Natural killer cell (primary cell): Measurements from ENCODE around the gene TMPRSS11A. TPM values are rescaled to one million over a fixed set of nuclear protein-coding genes. Genes with fewer than 3 reads are reported as not detected.

Experiments
- ATAC-seq, 3 donors: fragments of 150-1000 bp in 2 of 3; fragments of 200-7000 bp in 1 of 3; cut with Tn5 transposase; 1 replicate in 1 of 3; 2 replicates in 2 of 3; pipeline ENCODE4 v1.10.0; 2021; ENCODE audit warnings: mild to moderate bottlenecking in 2 of 3, moderate library complexity in 2 of 3
- DNase-seq, 2 donors: peaks; one replicate each; pipeline versions ENCODE4 v3.0.0 to v3.0.0-alpha.2; 2013 to 2021; ENCODE audit warnings: mixed read lengths in 1 of 2
- H3K27ac ChIP-seq: one replicate; pipeline ENCODE4 v1.5.1; 2013; ENCODE audit warnings: mild to moderate bottlenecking, low read length
- H3K27me3 ChIP-seq: one replicate; pipeline ENCODE4 v1.6.1; 2013; ENCODE audit warnings: low read length; ENCODE audit not compliant: control insufficient read depth, insufficient read depth
- H3K36me3 ChIP-seq: one replicate; pipeline ENCODE4 v1.6.1; 2013; ENCODE audit warnings: low read length; ENCODE audit not compliant: control insufficient read depth, insufficient read depth
- H3K4me1 ChIP-seq: one replicate; pipeline ENCODE4 v1.6.1; 2013; ENCODE audit warnings: low read length; ENCODE audit not compliant: control insufficient read depth, insufficient read depth
- H3K4me3 ChIP-seq: one replicate; pipeline ENCODE4 v1.5.1; 2013; ENCODE audit warnings: low read length
- H3K9me3 ChIP-seq: one replicate; pipeline ENCODE4 v1.6.1; 2013; ENCODE audit warnings: low read length; ENCODE audit not compliant: control insufficient read depth, insufficient read depth
- H3K27ac Mint-ChIP-seq, 2 donors: one replicate each; pipeline ENCODE4 v1.8.0; 2022; ENCODE audit warnings: mild to moderate bottlenecking in 2 of 2, mixed read lengths in 2 of 2, moderate library complexity in 1 of 2
- H3K27me3 Mint-ChIP-seq, 2 donors: one replicate each; pipeline ENCODE4 v1.8.0; 2022; ENCODE audit warnings: low read depth in 2 of 2, mixed read lengths in 2 of 2
- H3K36me3 Mint-ChIP-seq: one replicate; pipeline ENCODE4 v1.8.0; 2022; ENCODE audit warnings: mixed read lengths
- H3K4me1 Mint-ChIP-seq, 2 donors: one replicate each; pipeline ENCODE4 v1.8.0; 2022; ENCODE audit warnings: mixed read lengths in 2 of 2
- H3K4me3 Mint-ChIP-seq: one replicate; pipeline ENCODE4 v1.8.0; 2022; ENCODE audit warnings: mild to moderate bottlenecking, moderate library complexity, mixed read lengths
- H3K9me3 Mint-ChIP-seq, 2 donors: one replicate each; pipeline ENCODE4 v1.8.0; 2022; ENCODE audit warnings: mixed read lengths in 2 of 2
- CTCF ChIP-seq: fragments of 200-600 bp; IDR thresholded peaks from one replicate; pipeline ENCODE4 v1.8.0; 2022; ENCODE audit warnings: antibody characterized with exemption
- WGBS: methylation state at CpG from one replicate; pipeline ENCODE4 v1.1.7; 2013; ENCODE audit warnings: missing lambda C conversion rate; ENCODE audit not compliant: insufficient coverage; 5-methylcytosine and 5-hydroxymethylcytosine counted together
- intact Hi-C: fragments of 100-400 bp; cut with micrococcal nuclease; formaldehyde crosslinking; loops from one replicate; pipeline ENCODE4 v1.14.2; 2022
- total RNA-seq, 4 donors: library from RNA; stranded (reverse); fragments of 120-200 nt in 1 of 4; gene quantifications; one replicate each; pipeline versions ENCODE4 v1.2.3 to v1.2.4, GENCODE V29; 2013 to 2022

The TMPRSS11A gene
- total RNA-seq, 3 donors from 2014 or later (not counting 1 experiment from before 2014, with no cell fraction given): not detected

DNA sequence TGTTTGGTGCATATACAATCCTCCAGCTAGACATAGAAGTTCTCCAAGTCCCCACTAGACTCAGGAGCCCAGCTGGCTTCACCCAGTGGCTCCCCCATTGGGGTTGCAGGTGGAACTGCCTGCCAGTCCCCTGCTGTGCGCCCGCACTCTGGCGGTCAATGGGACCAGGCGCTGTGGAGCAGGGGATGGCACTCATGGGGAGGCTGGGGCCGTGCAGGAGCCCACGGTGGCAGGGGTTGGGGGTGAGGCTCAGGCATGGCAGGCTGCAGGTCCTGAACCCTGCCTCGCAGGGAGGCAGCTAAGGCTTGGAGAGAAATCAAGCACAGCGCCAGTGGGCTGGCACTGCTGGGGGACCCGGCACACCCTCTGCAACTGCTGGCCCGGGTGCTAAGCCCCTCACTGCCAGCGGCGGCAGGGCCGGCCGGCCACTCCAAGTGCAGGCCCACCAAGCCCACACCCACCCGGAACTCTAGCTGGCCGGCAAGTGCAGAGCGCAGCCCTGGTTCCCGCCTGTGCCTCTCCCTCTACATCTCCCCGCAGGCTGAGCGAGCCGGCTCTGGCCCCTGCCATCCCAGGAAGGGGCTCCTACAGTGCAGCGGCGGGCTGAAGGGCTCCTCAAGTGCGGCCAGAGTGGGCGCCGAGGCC, 66.8 kb downstream of the TMPRSS11A start:
- TF ChIP-seq CTCF: no peak
- no peaks in the 10 kb centered on the region for H3K4me1 ChIP-seq
- ATAC-seq (no peak), DNase-seq (no peak)
- H3K27ac ChIP-seq: no peak overlapping the region
- H3K9me3 ChIP-seq: no peaks in the 10 kb centered on the region
- Mint-ChIP-seq H3K27me3 (no peaks in the 10 kb centered on the region), H3K4me3 (no peak overlapping the region), H3K36me3 (no peaks in the 10 kb centered on the region), H3K4me1 (peaks cover 11 to 14% of the 10 kb centered on the region in 2 donors), H3K9me3 (no peaks in the 10 kb centered on the region), H3K27ac (peak overlapping the region in 1 of 2 donors; percentile 85)
- no peak overlapping the region for H3K4me3 ChIP-seq
- no peaks in the 10 kb centered on the region for H3K36me3 ChIP-seq
- intact Hi-C loops: no loop called here
- WGBS: 96% methylated on average over 26 of the region's 26 CpGs
- H3K27me3 ChIP-seq: no peaks in the 10 kb centered on the region

- intact Hi-C loops: no loop called here
- Mint-ChIP-seq H3K4me3 (no peak overlapping the region), H3K4me1 (peaks cover 17 to 20% of the 10 kb centered on the region in 2 donors), H3K27ac (peak overlapping the region; percentile 70 to 85), H3K36me3 (no peaks in the 10 kb centered on the region), H3K27me3 (no peaks in the 10 kb centered on the region), H3K9me3 (no peaks in the 10 kb centered on the region)
- Histone ChIP-seq H3K4me1 (no peaks in the 10 kb centered on the region), H3K9me3 (no peaks in the 10 kb centered on the region), H3K4me3 (no peak overlapping the region), H3K27ac (no peak overlapping the region), H3K27me3 (no peaks in the 10 kb centered on the region), H3K36me3 (no peaks in the 10 kb centered on the region)
- WGBS: 63% methylated on average over 1 of the region's 1 CpG
- no peak for TF ChIP-seq CTCF
- no peak for ATAC-seq
- no peak for DNase-seq
Observed at GRCh38 chr4:67894659-67895058, 68.6 kb downstream of the TMPRSS11A start.

DNA sequence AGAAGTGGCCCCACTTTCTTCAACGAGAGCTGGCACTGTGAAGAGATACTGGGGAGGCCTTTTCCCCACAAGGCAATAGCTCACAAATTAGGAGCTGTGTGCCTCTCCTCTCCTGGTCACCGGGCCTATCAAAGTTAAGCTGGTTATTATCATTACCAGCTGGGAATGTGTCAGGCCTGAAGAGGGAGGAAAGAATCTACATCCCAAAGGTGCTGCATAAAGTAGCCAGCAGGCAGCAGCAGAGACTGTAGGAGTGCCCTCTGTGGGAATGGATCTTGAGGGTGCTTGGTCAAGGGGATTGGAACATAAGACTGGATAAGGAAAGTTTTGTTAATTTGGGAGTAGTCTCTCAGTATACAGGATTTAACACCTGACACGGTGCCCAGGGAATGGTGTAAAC, 70.4 kb downstream of the TMPRSS11A start:
- Mint-ChIP-seq H3K4me1 (peaks cover 17 to 21% of the 10 kb centered on the region in 2 donors), H3K27ac (peak overlapping the region in 1 of 2 donors; percentile 12), H3K27me3 (no peaks in the 10 kb centered on the region), H3K9me3 (no peaks in the 10 kb centered on the region), H3K36me3 (no peaks in the 10 kb centered on the region), H3K4me3 (no peak overlapping the region)
- DNase-seq (no peak), ATAC-seq (no peak)
- intact Hi-C loops: no loop called here
- WGBS: 93% methylated on average over 3 of the region's 3 CpGs
- Histone ChIP-seq H3K36me3 (no peaks in the 10 kb centered on the region), H3K4me1 (no peaks in the 10 kb centered on the region), H3K27me3 (no peaks in the 10 kb centered on the region), H3K9me3 (no peaks in the 10 kb centered on the region), H3K27ac (no peak overlapping the region), H3K4me3 (no peak overlapping the region)
- TF ChIP-seq CTCF: no peak

DNA sequence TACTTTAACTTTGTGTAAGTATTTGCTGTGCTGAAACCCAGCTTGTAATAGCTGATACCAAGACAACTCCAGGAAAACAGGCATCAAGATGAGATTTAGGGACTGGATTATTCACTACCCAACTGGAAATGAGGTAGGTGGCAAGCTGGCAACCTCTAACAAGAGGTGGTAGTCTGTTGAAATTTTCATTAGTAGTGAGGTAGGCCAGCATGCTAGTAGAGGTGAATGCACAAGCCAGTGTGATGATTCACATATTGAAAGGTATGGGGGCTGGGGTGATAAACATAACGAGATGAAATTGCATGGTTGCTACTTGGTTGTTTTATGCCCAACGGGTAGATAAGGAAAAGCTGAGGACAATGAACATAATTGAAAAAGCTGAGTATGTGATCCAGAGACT, 71.0 kb downstream of the TMPRSS11A start:
- ATAC-seq: no peak
- Histone ChIP-seq H3K4me3 (no peak overlapping the region), H3K4me1 (no peaks in the 10 kb centered on the region), H3K9me3 (no peaks in the 10 kb centered on the region), H3K27me3 (no peaks in the 10 kb centered on the region), H3K36me3 (no peaks in the 10 kb centered on the region), H3K27ac (no peak overlapping the region)
- Mint-ChIP-seq H3K27me3 (no peaks in the 10 kb centered on the region), H3K36me3 (no peaks in the 10 kb centered on the region), H3K4me3 (no peak overlapping the region), H3K4me1 (peaks cover 17 to 21% of the 10 kb centered on the region in 2 donors), H3K27ac (peak overlapping the region in 1 of 2 donors; percentile 9), H3K9me3 (no peaks in the 10 kb centered on the region)
- intact Hi-C loops: no loop called here
- no peak for TF ChIP-seq CTCF
- DNase-seq: no peak
- WGBS: 98% methylated on average over 2 of the region's 2 CpGs
